Fibroblast of mammary gland (primary cell): ENCODE data around the gene OBP2B.
"Not testable (repeated sequence)": the region's sequence is repeated elsewhere in the genome, so short reads cannot be mapped to it uniquely, and the experiment has no call there.

Experiments
- DNase-seq: peaks from one replicate; pipeline ENCODE4 v3.0.0-alpha.2; 2010; ENCODE audit warnings: low read depth
- H3K4me3 ChIP-seq: 2 replicates; pipeline ENCODE4 v1.5.1; 2011; ENCODE audit warnings: low read depth, mild to moderate bottlenecking, low read length, moderate library complexity; ENCODE audit not compliant: control insufficient read depth
- TF ChIP-seq, protein P1 (sequence below): conservative IDR thresholded peaks from 2 replicates; pipeline ENCODE4 v1.5.1; 2011; ENCODE audit warnings: low read depth, low read length, inconsistent platforms; ENCODE audit not compliant: control insufficient read depth, insufficient read depth

OBP2B gene

DNA sequence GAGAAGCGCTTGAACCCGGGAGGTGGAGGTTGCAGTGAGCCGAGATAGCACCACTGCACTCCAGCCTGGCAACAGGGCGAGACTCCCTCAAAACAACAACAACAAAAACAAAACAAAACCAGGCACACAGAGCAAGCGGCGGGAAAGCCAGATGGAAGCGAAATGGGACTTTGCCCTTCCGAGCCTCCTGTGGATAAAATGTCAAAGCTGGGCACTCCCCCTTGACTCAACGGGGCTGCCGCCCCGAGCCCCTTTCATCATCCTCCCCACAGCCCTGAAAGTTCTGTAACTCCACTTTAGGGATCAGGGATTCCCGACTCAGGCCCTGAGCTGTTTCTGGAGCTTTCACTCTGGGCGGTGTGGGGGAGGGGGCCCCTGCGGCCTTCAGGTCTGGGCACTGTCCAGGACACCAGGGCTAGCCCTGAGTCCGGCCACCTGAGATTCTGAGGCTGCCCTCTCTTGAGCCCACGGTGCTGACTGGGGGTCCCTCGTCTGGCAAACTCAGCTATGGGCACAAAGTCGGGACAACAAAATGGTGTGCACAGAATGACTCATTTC, 30.6 kb upstream of the OBP2B start:
- TF ChIP-seq, protein P1, sequence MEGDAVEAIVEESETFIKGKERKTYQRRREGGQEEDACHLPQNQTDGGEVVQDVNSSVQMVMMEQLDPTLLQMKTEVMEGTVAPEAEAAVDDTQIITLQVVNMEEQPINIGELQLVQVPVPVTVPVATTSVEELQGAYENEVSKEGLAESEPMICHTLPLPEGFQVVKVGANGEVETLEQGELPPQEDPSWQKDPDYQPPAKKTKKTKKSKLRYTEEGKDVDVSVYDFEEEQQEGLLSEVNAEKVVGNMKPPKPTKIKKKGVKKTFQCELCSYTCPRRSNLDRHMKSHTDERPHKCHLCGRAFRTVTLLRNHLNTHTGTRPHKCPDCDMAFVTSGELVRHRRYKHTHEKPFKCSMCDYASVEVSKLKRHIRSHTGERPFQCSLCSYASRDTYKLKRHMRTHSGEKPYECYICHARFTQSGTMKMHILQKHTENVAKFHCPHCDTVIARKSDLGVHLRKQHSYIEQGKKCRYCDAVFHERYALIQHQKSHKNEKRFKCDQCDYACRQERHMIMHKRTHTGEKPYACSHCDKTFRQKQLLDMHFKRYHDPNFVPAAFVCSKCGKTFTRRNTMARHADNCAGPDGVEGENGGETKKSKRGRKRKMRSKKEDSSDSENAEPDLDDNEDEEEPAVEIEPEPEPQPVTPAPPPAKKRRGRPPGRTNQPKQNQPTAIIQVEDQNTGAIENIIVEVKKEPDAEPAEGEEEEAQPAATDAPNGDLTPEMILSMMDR = no peak
- H3K4me3 ChIP-seq = no peak overlapping the region
- DNase-seq = no peak

GRCh38 chr9:133238851-133239532, 29.9 kb upstream of the OBP2B start:
- TF ChIP-seq, protein P1 = peak; percentile 66
- DNase-seq = peak; percentile 53
- peak overlapping the region; percentile 23 for H3K4me3 ChIP-seq

DNA sequence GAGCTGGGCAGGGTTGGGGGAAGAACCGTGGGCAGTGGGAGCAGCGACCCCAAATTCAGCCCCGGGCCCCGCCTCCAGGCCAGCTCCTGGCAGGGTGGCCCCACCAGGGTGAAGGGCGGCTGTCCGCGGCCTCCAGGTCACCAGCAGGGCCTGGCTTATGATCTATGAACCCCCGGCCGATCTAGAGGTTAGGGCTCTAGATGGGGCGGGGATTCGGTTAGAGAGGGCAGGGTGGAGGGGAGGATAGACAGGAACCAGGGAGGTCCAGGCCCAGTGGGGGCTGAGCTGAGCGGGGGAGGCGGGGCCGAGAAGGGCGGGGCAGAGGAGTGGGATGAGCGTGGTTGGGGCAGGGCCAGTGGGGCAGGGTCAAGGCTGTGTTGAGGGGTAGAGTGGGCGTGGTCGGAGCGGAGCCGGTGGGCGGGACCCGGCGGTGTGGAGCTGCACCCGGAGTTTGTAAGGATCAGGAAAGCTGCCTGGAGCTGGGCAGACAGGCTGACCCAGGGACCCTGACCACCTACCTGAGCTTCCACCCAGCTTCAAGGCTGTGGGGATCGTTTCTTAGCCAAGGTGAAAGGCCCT, 29.3 kb upstream of the OBP2B start:
- H3K4me3 ChIP-seq = peak overlapping the region; percentile 23
- TF ChIP-seq, protein P1 = no peak

DNA sequence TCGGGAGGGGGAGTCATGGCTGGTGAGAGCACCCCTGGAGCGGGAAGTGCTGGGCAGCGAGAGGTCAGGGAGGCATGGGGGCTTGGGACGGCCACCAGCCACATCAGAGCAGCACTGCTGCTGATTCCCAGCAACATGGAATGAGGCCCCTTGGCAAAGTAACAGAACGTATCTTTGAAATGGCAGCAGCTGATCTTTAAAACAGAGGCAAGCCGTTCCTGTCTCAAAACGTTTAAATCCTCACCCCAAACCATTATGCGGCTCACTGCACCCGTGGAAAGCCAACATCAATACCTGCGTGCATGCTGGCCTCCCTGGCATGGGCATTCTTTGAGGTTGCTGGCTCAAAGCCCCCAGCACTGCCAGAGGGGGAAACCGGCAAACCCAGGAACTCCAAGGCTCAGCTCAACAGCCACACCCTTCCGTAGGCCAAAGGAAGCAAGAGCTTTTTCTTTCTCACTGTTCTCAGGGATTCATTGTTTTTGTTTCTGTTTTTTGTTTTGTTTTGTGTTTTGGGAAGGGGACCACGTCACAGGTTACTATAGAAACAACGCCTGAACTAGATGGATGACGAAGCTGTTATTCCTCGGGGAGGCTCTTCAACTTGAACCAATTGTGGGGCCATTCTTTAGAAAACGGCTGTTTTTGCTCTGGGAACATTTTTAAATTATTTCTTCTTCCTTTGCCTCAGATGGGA, 28.1 kb upstream of the OBP2B start:
- DNase-seq = peak; percentile 74
- TF ChIP-seq, protein P1 = no peak
- H3K4me3 ChIP-seq = no peak overlapping the region

More for the DNA sequence above, 29.3 kb upstream of the OBP2B start:
- peak; percentile 32 for DNase-seq

GRCh38 chr9:133236291-133237034, 27.4 kb upstream of the OBP2B start:
- not testable (repeated sequence) for DNase-seq, H3K4me3 ChIP-seq

DNA sequence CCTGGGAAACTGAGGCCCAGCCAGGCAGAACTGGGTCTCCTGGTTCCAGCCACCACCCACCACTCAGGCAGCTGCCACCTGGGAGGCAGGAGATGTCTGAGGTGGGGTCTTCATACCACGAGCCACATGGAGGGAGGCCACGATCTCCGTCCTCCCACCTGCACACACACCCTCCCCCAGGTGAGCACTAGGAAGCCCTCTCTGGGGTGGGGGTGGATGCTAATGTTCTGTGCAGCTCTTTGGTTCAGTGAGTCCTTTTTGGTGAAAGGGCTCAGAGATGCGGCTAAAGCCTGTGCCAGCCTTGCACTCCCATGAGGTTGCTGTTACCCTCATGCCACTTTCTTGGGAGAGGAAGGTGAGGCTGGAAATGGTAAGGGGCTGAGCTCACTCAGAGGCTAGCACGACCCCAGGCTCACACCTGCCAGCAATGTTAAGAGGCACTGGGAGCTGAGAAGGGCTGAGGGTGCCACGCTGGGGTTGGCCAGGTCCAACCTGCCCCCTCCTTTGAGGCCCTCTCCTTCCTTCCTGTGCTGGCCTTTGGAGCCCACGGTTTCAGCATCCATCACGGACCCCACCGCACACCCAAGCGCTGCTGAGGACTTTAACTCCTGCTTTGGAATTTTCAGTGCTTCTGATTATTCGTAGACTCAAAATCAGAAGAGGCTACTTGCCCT, 26.6 kb upstream of the OBP2B start:
- no peak overlapping the region for H3K4me3 ChIP-seq
- TF ChIP-seq, protein P1 = no peak
- DNase-seq = no peak
